CD4-positive, alpha-beta T cell treated with Interferon alpha-2 for 1 hour (primary cell): ENCODE measurements around the gene CCDC47.

Experiments
- DNase-seq, 2 donors: peaks; one replicate each; pipeline ENCODE4 v3.0.0-alpha.2; 2020 to 2022

CCDC47 gene

DNA sequence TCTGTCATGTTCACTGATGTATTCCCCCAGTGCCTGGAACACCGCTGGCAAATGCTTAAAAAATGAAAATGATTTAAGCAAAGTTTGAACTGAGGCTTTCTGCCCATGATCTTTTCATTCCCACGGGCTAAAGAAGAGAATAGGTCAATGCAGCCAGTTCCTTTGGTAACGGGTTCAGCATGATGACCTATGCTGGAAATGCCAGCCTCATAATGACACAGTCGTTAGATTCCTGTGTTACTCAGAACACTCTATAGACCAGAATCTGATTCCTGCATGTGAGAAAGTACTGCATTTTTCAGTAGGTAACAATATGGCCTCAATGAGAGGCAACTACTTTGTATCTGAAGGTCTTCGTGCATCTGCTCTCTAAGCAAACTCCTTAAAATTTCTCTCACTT is 54.4 kb downstream of the CCDC47 start:
- DNase-seq = no peak

DNA sequence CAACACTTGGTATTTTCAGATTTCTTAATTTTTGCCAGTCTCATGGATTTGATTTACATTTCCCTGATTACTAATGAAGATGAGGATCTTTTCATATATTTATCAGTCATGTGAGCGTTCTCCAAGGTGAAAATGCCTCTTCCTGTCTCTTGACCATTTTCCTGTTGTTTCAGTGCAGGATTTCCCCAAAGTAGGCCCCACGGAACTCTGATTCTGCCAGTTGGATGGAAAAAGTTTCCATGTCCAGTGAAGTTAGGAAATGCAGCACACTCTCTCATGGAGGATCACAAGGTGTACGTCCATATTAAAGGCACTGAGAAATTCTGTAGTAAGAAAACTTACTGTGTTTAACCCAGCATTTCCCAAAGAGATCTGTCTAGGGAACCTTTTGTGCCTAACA is 57.0 kb downstream of the CCDC47 start:
- DNase-seq = no peak

DNA sequence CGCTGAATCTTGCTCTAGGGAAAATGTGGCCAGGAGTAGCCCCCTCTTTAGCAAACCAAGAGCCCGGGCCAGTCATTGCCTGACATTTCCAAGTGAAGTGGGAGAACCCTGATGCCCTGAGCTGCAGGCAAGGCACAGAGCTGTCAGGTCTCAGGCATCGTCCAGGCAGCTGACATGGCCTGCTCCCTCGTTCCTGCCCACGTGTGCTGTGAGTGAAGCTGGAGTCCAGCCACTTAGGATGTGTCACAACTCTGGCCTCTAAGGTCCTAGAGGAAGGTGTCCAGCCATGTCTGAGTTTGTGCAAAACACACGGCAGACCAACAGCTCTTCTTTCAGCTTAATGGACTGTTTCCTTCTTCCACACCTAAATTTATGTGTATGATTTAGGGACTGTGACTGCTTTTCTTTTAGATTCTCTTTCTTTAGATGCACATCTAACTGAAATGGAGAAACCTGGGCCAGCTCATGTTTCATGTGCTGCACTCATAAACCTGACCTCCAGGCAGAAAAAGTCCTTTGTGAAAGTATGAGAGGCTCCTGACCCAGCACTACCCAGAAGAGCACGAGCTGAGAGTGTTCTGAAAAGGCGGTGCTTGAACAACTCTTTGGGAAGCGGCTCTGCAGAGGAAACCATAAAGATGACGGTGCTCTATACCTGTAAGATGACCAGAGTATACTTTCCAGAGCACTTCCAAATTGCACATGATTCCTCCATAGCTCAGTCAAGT is 58.7 kb downstream of the CCDC47 start:
- DNase-seq = no peak

DNA sequence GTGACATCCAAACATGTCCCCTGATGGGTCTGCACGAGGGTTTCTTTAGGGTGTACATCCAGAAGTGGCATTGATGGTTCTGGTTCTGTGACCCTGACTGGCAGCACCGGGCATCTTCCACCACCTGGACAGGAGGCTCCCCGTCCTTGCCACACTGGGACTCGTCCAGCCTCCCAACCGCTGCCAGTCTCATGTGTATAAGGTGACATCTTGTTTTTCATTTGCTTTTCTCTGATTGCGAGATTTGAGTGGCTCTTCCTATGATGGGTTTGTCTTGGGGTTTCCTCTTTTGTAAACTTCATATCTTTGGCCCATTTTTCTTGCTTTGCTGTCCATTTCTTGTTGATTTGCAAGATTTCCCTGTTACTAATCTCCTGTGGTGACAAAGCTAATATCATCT is 64.3 kb downstream of the CCDC47 start:
- DNase-seq = no peak

DNA sequence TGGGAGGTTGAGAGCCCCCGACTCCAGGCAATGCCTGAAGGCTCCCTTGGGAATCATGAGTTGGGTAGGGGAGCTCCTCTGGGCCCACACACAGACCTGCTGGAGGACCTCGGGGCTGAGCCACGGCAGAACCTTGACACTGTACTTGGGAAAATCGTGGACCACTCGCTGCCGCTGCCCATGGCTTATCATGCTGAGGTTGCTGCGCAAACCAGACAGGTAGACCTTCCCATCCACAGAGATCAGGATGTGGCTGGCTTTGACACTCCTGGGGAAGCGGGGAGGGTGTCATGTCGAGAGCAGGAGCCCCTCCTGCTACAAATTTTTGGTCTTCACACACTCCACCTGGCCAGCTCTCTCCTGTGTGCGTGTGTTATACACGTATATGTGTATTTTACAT is 66.2 kb downstream of the CCDC47 start:
- peak in 1 of 2 donors; percentile 44 for DNase-seq

DNA sequence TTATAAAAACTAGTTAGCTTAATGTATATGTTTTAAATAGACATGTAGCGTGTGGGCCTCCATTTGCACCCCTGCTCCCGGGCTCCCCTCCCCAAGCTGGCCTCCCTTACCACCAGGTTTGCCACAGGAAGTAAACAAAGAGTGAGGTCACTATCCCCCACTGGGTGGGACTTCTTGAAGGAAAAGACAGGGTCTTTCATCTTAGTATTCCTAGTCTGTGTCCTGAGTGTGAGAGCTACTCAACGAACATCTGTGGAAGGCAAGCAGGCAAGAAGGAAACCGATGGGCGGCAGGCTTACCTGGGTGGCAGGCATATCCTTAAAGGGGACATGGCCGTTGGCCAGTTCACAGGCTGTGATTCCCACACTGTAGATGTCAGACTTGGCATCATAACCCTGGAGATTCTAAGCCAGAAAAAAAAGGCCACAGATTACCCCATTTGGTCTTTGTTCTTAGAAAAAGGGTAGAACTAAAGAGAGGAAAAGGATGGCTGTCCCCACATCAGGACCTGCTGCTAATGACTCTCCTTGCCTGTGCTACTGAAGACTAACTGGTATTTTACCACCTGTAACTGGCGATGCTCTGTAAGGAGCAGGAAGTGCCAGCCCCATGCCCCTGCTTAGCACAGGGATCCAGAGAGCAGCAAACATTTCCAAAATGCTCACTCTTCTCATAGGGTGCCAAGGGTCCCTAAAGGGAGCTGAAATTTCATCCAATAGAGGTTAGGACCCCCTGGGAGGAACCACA is 66.9 kb downstream of the CCDC47 start:
- DNase-seq = peak in 1 of 2 donors; percentile 43

DNA sequence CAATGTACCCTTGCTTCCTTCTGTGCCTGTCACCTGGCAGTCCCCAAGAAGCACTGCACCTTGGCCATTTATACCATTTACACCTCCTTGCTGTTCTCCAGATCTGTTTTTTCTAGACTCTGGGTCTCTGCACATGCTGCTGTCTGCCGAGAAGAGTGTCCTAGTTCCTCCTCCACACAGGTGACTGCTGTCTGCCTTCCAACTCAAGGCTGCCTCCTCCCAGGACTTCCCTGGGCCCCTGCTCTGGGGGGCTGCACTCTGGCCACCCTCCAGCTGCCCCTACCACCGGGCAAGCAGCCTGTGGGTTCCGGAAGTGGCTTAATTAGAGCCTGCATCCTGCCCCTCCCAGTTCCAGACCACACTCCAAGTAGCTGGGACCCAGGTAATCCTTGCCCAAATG is 67.7 kb downstream of the CCDC47 start:
- no peak for DNase-seq

DNA sequence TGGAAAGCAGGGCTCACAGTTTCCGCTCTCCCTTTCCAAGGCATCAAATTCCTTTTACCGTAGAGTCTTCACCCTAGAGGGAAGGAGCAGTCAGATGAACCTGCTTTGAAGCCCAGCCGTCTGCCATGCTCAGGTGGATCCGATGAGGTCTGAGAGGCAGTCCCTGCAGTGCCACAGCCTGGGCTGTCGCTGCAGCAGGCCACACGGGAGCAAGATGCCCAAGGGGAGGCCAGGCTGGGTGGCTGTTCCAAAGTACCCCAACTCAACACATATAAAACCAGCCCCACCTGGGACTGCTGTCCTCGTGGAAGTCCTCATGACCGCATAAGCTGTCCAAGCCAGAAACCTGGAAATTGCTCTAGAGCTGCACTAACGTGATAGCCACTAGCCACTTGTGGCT is 68.6 kb downstream of the CCDC47 start:
- no peak for DNase-seq

DNA sequence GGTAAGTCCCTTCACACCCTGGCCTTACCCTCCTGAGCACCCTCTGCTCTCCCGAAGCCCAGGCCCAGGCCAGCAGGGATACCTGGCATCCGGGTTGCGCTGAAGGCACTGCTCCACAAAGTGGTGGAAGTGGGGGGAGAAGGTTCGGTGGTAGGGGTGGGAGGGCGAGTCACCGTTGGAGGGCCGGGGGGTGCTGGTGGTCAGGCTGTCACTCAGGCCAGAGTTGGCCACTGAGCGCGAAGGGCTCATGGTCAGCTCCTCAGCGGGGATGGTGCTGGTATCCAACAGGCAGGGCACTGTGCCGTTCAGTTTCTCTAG is 69.2 kb downstream of the CCDC47 start:
- no peak for DNase-seq

DNA sequence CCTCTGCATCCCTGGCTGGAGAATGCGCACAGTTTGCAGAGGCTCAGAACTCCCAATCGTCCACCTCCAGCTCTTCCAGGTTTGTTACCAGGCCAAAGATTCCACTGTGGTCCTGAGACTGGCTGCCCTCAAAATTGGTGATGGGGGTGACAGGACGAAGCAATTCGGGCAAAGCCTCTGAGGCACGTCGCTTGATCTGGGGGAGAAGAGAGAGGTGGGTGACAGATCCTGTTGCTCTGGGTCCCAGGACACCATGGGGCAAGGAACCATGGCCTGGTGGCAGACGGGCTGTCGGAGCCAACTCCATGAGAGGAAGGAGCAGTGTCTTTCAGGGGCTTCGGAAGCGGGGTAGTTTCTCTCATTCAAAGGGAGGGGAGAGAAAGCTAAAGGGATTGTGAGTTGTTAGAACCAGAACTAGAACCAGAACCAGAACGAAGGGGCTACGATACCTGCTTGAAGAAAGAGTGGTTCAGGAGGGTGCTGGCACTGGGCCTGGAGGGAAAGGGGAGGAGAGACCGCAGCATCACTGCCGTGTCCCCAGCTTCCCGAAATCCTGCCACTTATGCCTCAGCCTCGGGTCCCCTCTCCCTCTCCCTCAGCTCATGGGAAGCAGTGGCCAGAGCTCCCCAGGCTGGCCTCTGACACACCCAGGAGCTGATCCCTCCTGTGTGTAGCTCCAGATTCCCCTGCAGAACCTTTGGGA is 69.7 kb downstream of the CCDC47 start:
- DNase-seq = no peak

DNA sequence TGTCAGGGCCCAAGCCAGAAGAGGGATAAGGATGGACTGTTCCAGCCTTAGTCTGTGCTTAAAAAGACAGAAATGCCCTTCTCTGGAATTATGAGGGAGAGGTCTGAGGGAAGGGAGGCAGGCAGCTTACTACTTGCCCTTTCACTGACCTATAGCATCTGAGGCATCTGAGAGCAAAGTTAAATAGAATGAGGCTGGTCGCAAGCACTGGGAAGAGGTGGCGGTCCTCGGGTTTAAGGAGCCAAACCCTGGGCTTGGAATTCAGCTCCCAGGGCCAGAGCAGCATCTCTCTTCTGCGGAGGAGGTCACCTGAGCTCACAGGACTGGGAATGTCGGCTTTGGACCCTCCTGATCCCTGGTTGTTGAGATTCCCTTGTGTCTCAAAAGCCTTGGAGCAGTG is 70.4 kb downstream of the CCDC47 start:
- DNase-seq = no peak

DNA sequence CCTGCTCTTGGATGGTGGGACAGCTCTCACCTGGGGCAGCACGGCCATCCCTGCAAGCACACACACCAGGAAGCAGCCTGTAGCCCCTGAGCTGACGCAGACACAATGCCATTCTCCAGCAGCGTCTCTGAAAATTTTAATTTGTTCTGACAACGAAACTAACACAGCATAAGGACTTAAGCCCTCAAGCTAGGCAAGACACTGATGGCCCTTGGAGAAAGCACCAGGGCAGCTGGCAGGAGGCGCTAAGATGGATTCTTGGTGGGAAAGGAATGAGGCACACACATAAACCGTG is 70.7 kb downstream of the CCDC47 start:
- DNase-seq = no peak

DNA sequence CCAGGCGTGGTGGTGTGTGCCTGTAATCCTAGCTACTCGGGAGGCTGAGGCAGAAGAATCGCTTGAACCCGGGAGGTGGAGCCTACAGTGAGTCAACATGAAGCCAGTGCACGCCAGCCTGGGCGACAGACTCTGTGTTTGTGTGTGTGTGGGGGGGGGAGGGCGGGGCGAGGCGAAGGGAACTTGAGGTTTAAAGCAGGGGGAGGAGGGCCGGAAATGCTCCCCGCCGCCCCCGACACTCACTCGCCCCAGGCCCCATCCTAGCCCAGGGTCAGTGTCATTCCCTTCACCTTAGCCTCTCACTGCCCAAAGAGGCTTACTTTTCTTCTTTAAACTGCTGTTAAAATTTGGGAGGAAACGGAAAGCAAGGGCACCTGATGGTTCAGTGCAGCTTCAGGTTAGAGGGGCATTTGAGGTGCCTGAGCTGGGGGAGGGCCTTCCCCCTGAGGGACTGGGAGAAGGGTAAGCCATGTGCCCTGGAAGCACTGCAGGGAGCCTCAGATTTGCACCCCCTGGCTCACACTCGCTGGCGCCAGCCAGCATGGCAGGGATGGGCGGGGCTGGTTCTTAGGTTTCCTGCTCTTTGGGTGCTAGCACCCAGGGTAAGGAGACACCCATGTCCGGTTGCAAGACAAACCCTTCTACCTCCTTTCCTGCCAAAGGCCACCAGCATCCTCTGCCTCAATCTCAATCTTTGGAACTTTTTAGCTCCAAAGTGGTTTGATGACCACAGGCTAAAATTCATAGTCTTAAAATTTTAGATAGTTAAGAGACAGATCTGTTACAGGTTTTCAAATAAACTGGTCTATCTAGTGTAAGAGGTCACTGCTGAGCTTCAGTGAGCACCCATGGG is 71.3 kb downstream of the CCDC47 start:
- peak; percentile 80 to 82 for DNase-seq

DNA sequence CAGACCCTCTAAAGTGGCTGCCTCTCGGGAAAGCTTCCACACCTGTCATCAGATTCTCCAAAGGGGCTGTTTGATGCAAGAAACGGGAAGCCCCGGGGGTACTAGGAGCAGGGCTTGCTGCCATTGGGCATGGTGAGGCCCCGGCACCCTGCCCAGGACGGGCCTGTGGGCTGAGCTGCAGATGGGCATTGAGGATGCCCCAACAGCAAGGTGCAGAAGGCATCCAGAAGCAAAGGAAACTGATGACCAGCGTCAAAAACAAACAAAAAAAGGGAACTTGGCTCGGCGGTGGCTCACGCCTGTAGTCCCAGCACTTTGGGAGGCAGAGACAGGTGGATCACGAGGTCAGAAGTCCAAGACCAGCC is 72.0 kb downstream of the CCDC47 start:
- DNase-seq = no peak

DNA sequence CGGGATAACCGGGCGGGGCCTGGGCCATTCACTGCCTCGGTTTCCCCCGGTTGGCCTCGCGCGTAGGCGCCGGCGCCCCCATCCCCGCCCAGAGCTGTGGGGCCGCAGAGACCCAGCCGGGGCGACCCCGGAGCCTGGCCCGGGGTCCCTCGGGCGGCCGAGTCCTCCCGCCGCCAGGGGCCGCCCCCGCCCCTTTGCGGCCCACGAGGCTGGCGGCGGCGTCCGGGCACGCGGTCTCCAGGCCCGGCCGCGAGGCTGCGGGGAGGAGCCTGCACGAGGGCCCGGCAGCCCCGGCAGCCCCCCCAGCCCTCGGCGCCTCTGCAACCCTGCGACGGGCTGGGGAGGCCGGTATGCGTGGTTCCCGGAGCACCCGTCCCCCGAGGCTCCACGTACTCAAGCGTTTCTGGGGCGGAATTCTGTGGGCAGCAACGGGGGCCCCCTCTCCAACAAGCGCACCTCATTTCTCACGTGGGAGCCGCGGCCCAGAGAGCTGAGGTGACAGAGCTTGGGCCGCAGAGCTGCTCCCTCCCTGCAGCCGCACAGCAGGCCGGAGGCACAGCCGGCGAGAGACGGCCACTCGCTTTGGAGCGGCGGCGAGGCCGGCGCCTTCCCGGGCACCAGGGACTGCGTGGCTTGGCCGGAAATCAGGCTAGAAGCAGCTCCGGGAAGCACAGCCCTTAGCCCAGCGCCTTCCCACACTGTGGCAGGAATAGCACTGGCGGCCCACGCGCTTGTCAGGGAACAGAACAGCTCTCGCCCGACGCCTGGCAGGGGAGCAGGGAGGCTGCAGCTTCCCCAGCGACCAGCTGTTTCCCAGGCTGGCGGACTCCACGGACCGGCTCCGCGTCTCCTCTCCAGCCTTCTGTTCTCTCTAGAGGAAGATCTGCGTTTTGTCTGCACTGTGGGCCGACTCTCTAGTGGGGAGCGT is 72.6 kb downstream of the CCDC47 start:
- DNase-seq = peak; percentile 38 to 65

DNA sequence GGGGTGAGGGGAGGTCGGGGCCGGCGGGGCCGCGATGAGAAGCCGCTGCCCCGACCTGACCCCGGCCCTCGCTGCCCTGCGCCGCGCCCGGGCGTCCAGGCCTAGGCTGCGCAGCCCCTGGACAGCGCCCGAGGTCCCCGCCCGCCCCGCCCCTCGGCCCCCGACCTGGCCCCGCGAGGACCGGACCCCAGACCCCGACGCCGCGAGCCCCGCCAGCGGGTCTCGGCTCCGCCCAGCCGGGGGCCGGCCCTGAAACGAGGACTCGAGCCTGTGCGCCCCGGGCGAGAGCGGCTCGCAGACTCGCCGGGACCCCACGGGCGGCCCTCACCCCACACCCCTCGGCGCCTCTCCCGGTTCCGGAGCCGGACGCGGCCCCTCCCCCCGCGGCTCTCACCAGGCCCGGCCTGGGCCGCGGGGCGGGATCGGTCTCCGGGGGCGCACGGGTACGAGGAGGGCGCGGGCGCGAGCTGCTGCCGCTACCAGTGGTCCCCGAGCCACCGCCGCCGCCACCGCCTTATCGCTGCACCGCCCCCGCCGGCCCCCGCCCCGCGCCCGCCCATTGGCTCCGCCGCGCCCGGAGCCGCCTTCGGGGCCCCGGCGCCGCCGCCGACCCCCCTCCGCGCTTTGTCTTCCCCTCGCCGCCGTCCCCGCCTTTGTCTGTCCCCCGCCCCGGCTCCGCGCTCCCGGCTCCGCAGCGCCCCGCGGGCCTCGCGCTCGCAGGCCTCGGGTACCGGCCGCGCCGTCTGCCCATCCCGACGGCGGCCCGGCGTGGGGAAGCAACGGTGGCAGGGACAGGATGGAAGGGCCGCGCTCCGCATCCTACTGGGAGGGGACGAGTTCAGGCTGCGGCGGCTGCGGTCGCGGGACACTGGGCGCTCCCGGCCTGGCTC is 73.5 kb downstream of the CCDC47 start, which contains the start of gene LIMD2:
LIMD2 (minus strand) TSS at position 488 of the 890 bp plus-strand sequence. CDS start 827 bp downstream, outside the sequence.
- DNase-seq = peak; percentile 86 to 91

DNA sequence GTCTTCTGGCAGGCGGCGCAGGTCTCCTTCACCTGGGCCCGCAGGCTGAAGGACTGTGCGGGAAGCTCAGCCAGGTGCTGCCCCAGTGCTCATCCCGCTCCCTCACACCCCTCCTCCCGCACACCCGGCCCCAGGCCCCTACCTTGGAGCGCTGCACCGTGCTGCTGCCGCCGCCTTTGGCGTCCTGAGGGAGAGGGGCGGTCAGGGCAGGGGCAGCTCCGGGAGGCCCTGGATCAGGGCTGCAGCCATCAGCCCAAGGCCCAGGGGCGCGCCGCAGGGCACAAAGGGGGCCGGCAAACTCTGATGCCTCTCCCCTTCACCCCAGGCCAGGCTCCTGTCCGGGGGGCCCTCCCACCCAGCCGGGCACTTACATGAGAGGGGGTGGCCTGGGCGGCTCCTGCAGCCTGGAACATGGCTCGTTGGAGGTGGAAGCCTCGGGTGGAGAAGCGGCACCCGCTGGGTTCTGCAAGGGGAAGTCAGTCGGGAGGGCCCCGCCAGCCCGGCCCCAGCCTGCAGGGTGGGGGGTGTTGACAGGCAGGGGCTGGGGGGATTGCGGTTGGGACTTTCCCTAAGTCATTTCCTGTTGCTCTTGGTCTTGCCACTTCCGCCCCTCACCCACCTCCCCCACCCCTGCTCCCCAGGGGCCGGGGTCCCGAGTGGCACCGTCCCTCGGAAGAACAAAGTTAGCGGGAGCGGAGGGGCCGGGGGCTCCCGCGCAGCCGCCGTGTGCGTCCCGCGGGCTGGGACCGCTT is 74.3 kb downstream of the CCDC47 start:
- DNase-seq = peak; percentile 93 to 94

DNA sequence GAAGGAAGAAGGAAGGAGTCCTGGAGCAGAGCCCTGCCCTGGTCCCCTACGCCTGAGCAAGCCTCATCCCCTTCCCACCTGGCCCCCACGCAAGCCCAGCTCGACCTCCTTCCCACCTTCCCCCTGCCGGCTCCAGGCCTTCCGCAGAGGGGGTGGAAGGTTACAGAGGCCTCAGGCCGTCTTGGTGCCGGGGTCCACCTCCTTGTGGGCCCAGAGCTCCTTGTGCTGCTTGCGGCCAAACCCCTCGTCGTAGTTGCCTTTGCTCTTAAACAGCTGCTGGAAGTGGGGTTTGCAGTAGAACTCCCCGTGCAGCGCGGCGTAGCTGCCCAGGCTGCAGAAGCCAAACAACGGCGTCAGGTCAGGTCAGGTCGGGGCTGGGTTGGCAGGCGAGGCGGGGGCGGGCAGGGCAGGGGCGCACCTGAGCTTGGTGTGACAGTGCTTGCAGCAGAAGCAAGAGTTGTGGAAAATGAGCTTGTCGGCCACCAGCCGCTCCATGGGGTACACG is 75.0 kb downstream of the CCDC47 start:
- DNase-seq = no peak

DNA sequence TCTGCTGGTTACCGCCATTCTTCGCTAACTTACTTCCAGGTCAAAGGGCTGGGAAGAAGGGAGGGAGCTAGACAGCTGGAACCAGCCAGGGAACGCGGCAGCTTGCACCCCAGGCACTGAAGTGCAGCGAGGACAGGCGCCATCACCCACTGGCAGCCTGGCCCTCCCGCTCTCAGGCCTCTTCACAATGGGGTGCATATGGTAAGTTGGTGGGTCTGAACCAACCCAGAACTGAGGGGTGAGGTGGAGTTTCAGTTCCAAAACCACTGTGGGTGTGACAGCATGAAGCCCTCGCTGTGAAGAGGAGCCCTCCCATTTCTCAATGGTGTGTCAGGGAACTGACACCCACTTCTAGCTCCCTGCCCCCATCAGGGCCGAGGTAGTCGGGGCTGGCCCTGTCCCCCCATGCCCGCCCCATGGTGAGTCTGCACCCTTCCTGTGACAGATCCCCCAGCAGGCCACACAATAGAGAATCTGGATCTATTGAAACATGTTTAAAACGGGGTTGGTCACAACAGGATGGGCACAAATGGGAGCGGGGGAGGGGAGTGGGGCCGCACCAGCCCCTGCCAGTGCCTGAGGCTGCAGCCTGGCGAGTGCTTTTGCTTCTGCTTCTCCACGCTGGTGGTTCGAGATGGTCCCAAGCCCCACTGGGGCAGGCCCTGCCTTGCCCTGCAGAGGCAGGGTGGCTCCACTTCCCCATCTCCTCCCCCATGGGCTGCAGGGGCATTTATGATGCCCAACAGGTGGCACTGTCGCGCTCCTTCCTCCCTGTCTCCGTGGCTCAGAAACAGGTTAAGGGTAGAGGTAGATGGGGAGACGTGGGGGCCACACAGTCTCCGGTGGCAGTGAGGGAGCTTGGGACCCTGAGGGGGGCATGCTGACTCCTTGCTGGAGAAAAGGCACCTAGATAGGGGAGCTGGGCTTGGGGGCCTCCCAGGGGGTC is 75.8 kb downstream of the CCDC47 start:
- DNase-seq = peak; percentile 89 to 90
